ENCODE data around the gene ITPR2. TPM values are rescaled to one million over a fixed set of nuclear protein-coding genes. Genes with fewer than 3 reads are reported as not detected.

ITPR2 gene
- total and polyA plus RNA-seq, 2 of the 8 experiments (the other 6 are each of a cell fraction or from before 2014, with no cell fraction given): 4.1 to 48.3 TPM

- TF ChIP-seq, protein P1, sequence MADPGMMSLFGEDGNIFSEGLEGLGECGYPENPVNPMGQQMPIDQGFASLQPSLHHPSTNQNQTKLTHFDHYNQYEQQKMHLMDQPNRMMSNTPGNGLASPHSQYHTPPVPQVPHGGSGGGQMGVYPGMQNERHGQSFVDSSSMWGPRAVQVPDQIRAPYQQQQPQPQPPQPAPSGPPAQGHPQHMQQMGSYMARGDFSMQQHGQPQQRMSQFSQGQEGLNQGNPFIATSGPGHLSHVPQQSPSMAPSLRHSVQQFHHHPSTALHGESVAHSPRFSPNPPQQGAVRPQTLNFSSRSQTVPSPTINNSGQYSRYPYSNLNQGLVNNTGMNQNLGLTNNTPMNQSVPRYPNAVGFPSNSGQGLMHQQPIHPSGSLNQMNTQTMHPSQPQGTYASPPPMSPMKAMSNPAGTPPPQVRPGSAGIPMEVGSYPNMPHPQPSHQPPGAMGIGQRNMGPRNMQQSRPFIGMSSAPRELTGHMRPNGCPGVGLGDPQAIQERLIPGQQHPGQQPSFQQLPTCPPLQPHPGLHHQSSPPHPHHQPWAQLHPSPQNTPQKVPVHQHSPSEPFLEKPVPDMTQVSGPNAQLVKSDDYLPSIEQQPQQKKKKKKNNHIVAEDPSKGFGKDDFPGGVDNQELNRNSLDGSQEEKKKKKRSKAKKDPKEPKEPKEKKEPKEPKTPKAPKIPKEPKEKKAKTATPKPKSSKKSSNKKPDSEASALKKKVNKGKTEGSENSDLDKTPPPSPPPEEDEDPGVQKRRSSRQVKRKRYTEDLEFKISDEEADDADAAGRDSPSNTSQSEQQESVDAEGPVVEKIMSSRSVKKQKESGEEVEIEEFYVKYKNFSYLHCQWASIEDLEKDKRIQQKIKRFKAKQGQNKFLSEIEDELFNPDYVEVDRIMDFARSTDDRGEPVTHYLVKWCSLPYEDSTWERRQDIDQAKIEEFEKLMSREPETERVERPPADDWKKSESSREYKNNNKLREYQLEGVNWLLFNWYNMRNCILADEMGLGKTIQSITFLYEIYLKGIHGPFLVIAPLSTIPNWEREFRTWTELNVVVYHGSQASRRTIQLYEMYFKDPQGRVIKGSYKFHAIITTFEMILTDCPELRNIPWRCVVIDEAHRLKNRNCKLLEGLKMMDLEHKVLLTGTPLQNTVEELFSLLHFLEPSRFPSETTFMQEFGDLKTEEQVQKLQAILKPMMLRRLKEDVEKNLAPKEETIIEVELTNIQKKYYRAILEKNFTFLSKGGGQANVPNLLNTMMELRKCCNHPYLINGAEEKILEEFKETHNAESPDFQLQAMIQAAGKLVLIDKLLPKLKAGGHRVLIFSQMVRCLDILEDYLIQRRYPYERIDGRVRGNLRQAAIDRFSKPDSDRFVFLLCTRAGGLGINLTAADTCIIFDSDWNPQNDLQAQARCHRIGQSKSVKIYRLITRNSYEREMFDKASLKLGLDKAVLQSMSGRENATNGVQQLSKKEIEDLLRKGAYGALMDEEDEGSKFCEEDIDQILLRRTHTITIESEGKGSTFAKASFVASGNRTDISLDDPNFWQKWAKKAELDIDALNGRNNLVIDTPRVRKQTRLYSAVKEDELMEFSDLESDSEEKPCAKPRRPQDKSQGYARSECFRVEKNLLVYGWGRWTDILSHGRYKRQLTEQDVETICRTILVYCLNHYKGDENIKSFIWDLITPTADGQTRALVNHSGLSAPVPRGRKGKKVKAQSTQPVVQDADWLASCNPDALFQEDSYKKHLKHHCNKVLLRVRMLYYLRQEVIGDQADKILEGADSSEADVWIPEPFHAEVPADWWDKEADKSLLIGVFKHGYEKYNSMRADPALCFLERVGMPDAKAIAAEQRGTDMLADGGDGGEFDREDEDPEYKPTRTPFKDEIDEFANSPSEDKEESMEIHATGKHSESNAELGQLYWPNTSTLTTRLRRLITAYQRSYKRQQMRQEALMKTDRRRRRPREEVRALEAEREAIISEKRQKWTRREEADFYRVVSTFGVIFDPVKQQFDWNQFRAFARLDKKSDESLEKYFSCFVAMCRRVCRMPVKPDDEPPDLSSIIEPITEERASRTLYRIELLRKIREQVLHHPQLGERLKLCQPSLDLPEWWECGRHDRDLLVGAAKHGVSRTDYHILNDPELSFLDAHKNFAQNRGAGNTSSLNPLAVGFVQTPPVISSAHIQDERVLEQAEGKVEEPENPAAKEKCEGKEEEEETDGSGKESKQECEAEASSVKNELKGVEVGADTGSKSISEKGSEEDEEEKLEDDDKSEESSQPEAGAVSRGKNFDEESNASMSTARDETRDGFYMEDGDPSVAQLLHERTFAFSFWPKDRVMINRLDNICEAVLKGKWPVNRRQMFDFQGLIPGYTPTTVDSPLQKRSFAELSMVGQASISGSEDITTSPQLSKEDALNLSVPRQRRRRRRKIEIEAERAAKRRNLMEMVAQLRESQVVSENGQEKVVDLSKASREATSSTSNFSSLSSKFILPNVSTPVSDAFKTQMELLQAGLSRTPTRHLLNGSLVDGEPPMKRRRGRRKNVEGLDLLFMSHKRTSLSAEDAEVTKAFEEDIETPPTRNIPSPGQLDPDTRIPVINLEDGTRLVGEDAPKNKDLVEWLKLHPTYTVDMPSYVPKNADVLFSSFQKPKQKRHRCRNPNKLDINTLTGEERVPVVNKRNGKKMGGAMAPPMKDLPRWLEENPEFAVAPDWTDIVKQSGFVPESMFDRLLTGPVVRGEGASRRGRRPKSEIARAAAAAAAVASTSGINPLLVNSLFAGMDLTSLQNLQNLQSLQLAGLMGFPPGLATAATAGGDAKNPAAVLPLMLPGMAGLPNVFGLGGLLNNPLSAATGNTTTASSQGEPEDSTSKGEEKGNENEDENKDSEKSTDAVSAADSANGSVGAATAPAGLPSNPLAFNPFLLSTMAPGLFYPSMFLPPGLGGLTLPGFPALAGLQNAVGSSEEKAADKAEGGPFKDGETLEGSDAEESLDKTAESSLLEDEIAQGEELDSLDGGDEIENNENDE (IDR thresholded peaks at IDR 0.05; ENCODE audit: insufficient replicate concordance, low read length): no peak
- TF ChIP-seq GTF2F1 (IDR thresholded peaks at IDR 0.05; ENCODE audit: borderline replicate concordance, low read depth, low read length) (no peak), POLR2A (IDR thresholded peaks at IDR 0.05; ENCODE audit: control extremely low read depth in 1 of 2, low read depth in 2 of 2, low read length in 2 of 2) (no peak), CHD1 (IDR thresholded peaks at IDR 0.05; ENCODE audit: low read depth, low read length) (no peak), NANOG (IDR thresholded peaks at IDR 0.05; ENCODE audit: insufficient read depth, low read depth, low read length, poor library complexity, severe bottlenecking) (no peak), GABPA (IDR thresholded peaks at IDR 0.05; ENCODE audit: borderline replicate concordance, insufficient read depth, low read length) (no peak), USF2 (IDR thresholded peaks at IDR 0.05; ENCODE audit: low read length) (no peak)
- TF ChIP-seq, protein P2, sequence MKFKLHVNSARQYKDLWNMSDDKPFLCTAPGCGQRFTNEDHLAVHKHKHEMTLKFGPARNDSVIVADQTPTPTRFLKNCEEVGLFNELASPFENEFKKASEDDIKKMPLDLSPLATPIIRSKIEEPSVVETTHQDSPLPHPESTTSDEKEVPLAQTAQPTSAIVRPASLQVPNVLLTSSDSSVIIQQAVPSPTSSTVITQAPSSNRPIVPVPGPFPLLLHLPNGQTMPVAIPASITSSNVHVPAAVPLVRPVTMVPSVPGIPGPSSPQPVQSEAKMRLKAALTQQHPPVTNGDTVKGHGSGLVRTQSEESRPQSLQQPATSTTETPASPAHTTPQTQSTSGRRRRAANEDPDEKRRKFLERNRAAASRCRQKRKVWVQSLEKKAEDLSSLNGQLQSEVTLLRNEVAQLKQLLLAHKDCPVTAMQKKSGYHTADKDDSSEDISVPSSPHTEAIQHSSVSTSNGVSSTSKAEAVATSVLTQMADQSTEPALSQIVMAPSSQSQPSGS (IDR thresholded peaks at IDR 0.05; ENCODE audit: low read length): no peak
Observed at GRCh38 chr12:26435069-26435404, 398.0 kb downstream of the ITPR2 start (continued).
